ENCODE results near the gene CLTCL1. TPM values are rescaled to one million over a fixed set of nuclear protein-coding genes. Genes with fewer than 3 reads are reported as not detected.

Gene CLTCL1
- total and polyA plus RNA-seq, 9 of the 15 experiments (the other 6 are each of a cell fraction or from before 2014, with no cell fraction given) = 1.1 to 11.7 (median 5.0) TPM

GRCh38 chr22:19271273-19271855, 20.2 kb downstream of the CLTCL1 start (continued):
- TF ChIP-seq ZFP36 (IDR thresholded peaks at IDR 0.05; ENCODE audit: low read depth, low read length, partially characterized antibody) (no peak), MCM7 (IDR thresholded peaks at IDR 0.05) (no peak), ARID1B (IDR thresholded peaks at IDR 0.05) (no peak), ZNF696 (CRISPR knock-in tag; conservative IDR thresholded peaks at IDR 0.05) (no peak), ZNF3 (CRISPR knock-in tag; IDR thresholded peaks at IDR 0.05) (no peak), ARID3B (CRISPR knock-in tag; IDR thresholded peaks at IDR 0.05; ENCODE audit: borderline replicate concordance) (0 out of 2 replicates have a peak, but pooled peaks have one; percentile 72), CBX1 (IDR thresholded peaks at IDR 0.05; ENCODE audit: low read depth) (no peak), ZNF232 (CRISPR knock-in tag; IDR thresholded peaks at IDR 0.05) (0 out of 2 replicates have a peak, but pooled peaks have one; percentile 47), ZNF764 (CRISPR knock-in tag; IDR thresholded peaks at IDR 0.05; ENCODE audit: low read depth) (0 out of 2 replicates have a peak, but pooled peaks have one; percentile 28), U2AF2 (optimal IDR thresholded peaks at IDR 0.05; ENCODE audit: low read depth, low read length) (no peak), SRF (CRISPR knock-in tag; IDR thresholded peaks at IDR 0.05) (0 out of 4 replicates have a peak, but pooled peaks of 1 of the 2 experiments have one; percentile 12), FOXP1 (CRISPR knock-in tag; IDR thresholded peaks at IDR 0.05) (no peak), ARID2 (IDR thresholded peaks at IDR 0.05) (no peak), ZNF384 (IDR thresholded peaks at IDR 0.05; ENCODE audit: low read depth, low read length) (no peak), ZNF830 (CRISPR knock-in tag; IDR thresholded peaks at IDR 0.05) (no peak), RFX5 (IDR thresholded peaks at IDR 0.05; ENCODE audit: low read depth, low read length) (no peak)
